Panc1 (cell line): ENCODE data around the gene KRT86.

ENCODE experiments used
- CTCF ChIP-seq: fragments of 450-650 bp; IDR thresholded peaks from 2 replicates; pipeline ENCODE4 v1.5.1; 2017; ENCODE audit warnings: mild to moderate bottlenecking
- POLR2AphosphoS5 ChIP-seq: IDR thresholded peaks from 2 replicates; pipeline ENCODE4 v1.6.1; 2012; ENCODE audit warnings: mild to moderate bottlenecking, low read depth, low read length, moderate library complexity

- TF ChIP-seq CTCF (no peak), POLR2AphosphoS5 (no peak)
Measured at GRCh38 chr12:52260361-52261207, 13.9 kb upstream of the KRT86 start.
